ENCODE data around the gene YAE1.
A peak's percentile ranks its signal among the peaks of the same experiment; 100 is the strongest.

The YAE1 gene

DNA sequence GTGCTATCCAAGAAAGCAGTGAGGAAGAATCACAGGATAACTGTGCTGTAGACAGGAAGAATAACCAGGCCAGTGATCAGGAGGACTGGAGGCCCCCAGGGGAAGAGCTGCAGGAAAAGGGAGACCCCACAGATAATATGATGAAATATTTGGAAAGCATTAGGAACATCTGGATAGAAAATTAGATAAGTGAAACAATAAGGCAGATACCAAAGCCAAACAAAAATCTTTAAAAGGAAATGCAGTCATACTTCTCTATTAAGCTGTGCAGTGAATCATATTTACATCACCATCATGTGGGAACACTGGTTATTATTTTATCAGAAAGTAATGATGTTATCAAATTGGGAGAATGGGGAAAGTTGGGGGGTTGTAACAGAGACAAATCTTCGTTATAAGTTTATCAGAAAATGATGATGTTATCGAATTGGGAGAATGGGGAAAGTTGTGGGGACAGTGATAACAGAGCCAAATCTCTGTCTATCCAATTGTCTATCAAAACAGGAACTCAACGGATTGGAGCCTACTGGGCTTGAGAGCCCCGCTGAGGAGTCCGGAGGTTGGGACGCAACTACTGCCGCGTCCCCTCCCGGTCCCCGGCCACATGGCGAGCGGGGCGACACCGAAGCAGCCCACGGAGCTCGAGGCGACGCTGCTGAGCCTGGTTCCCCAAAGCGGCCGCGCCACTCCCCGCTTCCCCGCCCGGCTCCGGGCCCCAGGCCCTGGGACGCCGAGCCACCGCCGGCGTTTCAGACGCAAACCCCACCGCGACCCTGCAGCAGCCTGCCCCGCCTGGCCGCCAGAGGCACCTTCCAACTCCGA, 43.1 kb downstream of the YAE1 start:
- peak; percentile 59 for DNase-seq

DNA sequence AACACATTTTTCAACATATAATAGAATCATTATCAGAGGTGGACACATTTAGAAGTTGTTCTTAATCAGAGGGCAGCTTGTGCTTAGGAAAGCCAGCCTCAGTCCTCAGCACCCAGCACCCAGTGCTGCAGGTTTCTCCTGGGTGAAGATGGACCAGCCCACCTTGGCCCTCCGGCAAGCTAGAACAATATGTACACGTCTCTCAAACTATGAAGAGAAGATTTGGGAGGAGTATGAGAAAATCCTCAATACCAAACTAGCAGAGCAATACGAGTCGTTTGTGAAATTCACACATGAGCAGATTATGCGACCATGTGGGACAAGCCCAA, 43.7 kb downstream of the YAE1 start:
- no peak for DNase-seq

DNA sequence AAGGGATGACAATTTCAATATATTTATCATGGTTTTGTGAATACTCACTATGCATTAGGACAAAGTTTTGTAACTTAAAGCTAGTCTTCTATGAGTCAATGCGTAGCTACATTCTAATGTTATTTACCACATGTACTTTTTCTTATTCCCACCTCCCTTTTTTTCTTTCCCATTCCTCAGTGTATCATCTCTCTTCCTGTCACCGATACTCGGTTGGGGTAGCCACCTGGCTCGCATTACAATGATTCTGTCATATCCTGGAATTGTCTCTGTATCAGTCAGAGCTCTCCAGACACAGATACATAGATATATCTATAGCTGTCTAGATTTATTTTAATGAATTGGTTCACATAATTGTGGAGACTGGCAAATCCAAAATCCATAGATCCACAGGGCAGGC, 47.4 kb downstream of the YAE1 start:
- no peak for DNase-seq

DNA sequence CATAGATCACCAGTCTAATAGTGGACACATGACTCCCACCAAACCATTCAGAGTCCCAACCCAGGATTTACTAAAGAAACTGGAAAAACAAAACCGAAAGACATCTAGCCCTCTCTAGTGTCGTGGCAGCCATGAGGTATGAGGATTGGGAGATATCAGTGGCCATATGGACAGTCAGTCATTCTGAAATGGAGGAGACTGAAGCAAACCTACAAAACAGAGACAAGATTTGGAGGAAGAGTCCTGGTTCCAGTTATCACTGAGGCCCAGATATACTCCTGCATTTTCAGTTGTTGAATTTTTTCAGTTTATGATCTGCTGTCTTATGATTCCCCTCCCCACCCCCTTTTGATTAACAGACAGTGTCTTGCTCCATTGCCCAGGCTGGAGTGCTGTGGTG, 48.1 kb downstream of the YAE1 start:
- DNase-seq, result no peak

DNA sequence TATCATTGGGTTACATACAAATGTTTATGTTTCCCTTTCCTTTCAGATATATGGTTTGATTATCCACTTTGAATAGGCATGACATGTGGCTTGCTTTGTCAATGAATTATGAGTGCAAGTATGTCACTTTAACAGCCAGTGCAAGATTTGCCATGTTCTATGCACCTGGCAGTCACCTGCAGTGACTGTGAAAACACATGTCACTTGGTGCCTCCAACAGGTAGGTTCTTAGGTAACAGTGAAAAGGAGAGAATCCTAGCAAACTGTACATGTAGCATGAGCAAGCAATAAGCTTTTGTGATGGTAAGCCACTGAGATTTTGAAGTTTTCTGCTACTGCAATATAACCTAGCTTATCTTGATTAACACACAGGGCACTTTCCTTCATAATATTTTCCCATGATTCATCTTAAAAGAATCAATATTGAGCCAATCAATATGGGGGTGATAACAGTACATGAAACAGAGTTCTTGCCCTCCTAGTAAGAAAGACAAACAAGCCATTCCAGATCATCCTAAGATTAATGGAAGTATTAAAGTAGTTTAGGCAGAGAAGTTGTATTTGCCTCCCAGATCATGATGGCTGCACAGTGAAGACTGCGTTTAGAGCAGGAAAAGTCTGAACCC, 49.3 kb downstream of the YAE1 start:
- DNase-seq, result no peak

DNA sequence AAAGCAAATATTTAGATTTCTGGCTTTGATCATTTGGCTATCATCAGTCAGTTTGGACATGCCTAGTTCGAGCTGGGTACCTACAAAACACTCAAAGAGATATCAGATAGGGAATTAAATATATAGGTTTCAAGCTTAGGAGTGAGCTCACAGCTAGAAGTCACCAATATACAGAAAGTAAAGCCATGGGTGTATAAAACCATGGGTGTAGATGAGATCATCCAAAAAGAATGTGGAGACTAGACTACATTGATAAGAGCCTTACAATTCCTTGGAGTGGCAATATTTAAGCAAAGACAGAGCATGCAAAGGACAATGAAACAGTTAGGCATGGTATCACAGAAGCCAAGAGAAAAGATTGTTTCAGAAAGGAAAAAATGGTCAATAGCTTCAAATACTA, 49.9 kb downstream of the YAE1 start:
- no peak for DNase-seq

DNA sequence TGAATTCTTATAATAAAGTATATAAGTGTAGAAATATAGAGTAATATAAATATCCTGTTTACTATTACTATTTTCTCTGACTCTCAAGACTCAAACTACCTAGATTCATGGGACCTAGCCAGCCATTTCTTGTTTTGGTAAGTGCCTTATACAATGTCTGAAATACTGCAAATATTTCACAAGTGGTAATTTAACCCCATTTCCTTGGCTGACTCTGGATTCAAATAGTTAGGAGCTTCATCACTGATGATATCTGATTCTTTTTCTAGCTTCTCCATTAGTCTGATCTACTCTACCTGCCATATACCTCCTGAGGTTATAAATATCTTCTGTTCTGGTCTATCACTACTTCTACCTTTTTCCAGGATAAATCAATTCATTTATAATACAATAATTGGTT, 50.8 kb downstream of the YAE1 start:
- DNase-seq, result no peak

DNA sequence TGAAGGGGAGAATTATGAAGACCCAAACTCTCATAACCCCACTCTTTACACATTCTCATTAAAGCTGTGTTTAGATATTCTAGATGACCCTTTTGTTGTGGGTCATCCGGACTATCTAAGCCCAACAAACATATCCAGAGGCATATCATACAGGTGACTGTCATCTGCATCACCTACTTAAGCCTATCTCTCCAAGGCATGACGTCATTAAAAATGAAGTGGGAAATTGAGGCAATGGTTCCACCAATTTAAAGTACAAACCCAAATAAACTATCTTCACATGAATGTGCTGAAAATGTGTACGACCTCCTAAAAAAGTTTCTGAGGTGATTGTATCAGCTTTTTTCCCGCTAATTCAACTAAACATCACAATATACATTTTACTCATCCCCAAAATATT, 52.7 kb downstream of the YAE1 start:
- no peak for DNase-seq

DNA sequence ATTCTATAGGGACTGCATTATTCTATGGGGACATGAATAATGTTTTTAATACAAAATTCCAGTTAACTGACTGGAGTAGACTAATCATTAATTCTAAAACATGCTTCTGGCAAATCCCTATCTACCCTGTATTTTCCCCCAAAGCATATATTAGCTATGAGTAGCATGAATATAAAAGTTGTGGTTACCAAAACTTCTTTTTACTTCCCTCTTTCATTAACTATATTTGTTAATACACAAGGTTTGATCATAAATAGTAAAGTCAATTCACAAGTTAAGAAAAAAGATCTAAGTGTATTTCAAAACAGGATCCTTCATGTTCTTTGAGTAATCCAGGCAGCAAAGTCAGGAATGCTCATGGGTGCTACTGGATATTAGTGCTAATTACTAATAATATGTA, 54.3 kb downstream of the YAE1 start:
- DNase-seq, result no peak

DNA sequence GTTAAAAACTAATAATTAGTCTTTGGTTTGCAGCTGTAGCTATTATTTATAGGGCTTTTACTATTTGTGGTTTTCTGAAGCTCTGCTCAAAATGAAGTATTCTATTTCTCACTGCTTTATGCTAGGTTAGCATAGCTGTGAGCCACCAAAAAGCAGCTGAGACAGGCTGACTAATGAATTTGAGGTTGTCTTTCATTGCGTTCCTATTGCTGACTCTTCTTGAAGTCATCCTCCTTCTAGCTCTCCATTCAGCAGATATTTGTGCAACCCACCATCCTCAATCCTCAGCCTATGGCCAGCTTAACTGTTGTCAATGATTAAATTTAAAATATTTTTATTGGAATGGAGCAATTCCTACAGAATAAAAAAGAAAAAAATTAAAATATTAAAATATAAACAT, 55.1 kb downstream of the YAE1 start:
- no peak for DNase-seq

DNA sequence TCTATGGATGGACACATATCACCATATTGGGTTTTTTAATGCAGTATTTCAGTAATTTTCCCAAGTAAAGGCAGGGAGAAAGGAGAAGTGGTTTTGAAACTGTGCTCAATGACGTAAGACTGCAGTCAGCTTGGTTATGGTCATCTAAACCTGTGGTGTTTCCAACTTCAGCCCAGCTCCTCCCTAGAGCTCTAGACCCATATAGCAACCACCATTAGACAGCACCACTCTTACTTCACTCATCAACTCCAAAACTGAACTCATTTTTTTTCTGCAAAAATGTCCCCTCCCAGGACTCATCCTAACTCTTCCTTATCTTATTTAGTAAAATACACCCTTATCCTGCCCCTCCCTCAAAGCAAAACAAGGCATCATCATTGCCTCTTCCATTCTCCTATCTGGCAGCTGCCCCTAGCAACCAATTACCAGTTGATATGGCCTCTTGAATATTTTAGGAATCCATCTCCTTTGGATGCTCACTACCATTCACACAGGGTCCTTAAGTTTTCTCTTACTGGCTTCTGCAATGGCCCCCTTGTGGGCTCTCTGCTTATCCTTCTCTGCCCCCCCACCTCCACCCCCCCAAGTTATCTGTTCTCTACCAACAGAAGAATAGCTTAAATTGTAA, 55.7 kb downstream of the YAE1 start:
- no peak for DNase-seq

Data from right forelimb (tissue), 1 donor.